IMR-90 (cell line): Measurements from ENCODE around the gene MUC6. TPM values are rescaled to one million over a fixed set of nuclear protein-coding genes. Genes with fewer than 3 reads are reported as not detected.

Experiments
- ATAC-seq: fragments of 200-7000 bp; cut with Tn5 transposase; 2 replicates; pipeline ENCODE4 v1.9.1; 2020; ENCODE audit warnings: low read depth, mild to moderate bottlenecking, moderate library complexity
- BruUV-seq: library from RNA; stranded (reverse); fragments of 400-500 nt; replicated peaks from 2 replicates; lab custom pipeline; 2021; lab: Mats Ljungman, UMichigan
- CTCF ChIA-PET: fragments of 300-600 bp; formaldehyde crosslinking; extraction: SDS; loops from one replicate; lab custom pipeline; 2021; ENCODE audit warnings: antibody characterized with exemption; lab: Yijun Ruan, JAX
- POLR2A ChIA-PET: fragments of 300-600 bp; sonication (Branson Sonifier 250); formaldehyde crosslinking; loops from one replicate; lab custom pipeline; 2022; ENCODE audit warnings: antibody characterized with exemption; ENCODE audit not compliant: unreplicated experiment; lab: Charles Lee
- DNase-seq: peaks from one replicate; pipeline ENCODE4 v3.0.0; 2013
- H2AFZ ChIP-seq: replicated peaks from 2 replicates; pipeline ENCODE3; 2013; ENCODE audit warnings: low read length, mild to moderate bottlenecking; ENCODE audit not compliant: poor library complexity
- H2AK5ac ChIP-seq: 2 replicates; pipeline ENCODE4 v1.6.1; 2013; ENCODE audit warnings: low read depth, low read length, inconsistent platforms
- H2AK9ac ChIP-seq: replicated peaks from 2 replicates; pipeline ENCODE3; 2013; ENCODE audit warnings: mild to moderate bottlenecking, low read depth, low read length, moderate library complexity; ENCODE audit not compliant: poor library complexity
- H2BK120ac ChIP-seq: 2 replicates; pipeline ENCODE4 v1.6.1; 2013; ENCODE audit warnings: low read depth, low read length, inconsistent platforms
- H2BK15ac ChIP-seq: 3 replicates; pipeline ENCODE4 v1.6.1; 2013; ENCODE audit warnings: low read depth, low read length, inconsistent platforms
- H2BK20ac ChIP-seq: 2 replicates; pipeline ENCODE4 v1.6.1; 2013; ENCODE audit warnings: low read depth, mild to moderate bottlenecking, inconsistent platforms, low read length, moderate library complexity
- H2BK5ac ChIP-seq: 2 replicates; pipeline ENCODE4 v1.6.1; 2013; ENCODE audit warnings: mild to moderate bottlenecking, low read depth, low read length, inconsistent platforms; ENCODE audit not compliant: poor library complexity, severe bottlenecking
- H3K14ac ChIP-seq: replicated peaks from 2 replicates; pipeline ENCODE4 v1.6.1; 2013; ENCODE audit warnings: low read depth, low read length, inconsistent platforms
- H3K18ac ChIP-seq: 2 replicates; pipeline ENCODE4 v1.6.1; 2013; ENCODE audit warnings: low read depth, low read length, control low read depth
- H3K23ac ChIP-seq: 2 replicates; pipeline ENCODE4 v1.6.1; 2013; ENCODE audit warnings: low read depth, low read length, inconsistent platforms
- H3K27ac ChIP-seq: 2 replicates; pipeline ENCODE4 v1.5.1; 2013; ENCODE audit warnings: mild to moderate bottlenecking, control low read depth, low read length; ENCODE audit not compliant: insufficient read depth
- H3K27me3 ChIP-seq: 2 replicates; pipeline ENCODE4 v1.6.1; 2013; ENCODE audit warnings: low read length; ENCODE audit not compliant: control insufficient read depth, insufficient read depth
- H3K36me3 ChIP-seq: 2 replicates; pipeline ENCODE4 v1.6.1; 2013; ENCODE audit warnings: low read length, mixed read lengths; ENCODE audit not compliant: control insufficient read depth, insufficient read depth
- H3K4ac ChIP-seq: 2 replicates; pipeline ENCODE4 v1.6.1; 2013; ENCODE audit warnings: low read depth, low read length, inconsistent platforms
- H3K4me1 ChIP-seq: 2 replicates; pipeline ENCODE4 v1.6.1; 2013; ENCODE audit warnings: low read length, mixed read lengths; ENCODE audit not compliant: control insufficient read depth, insufficient read depth
- H3K4me2 ChIP-seq: 2 replicates; pipeline ENCODE4 v1.6.1; 2013; ENCODE audit warnings: low read depth, mild to moderate bottlenecking, control low read depth, low read length, moderate library complexity
- H3K4me3 ChIP-seq: 2 replicates; pipeline ENCODE4 v1.5.1; 2013; ENCODE audit warnings: low read depth, mild to moderate bottlenecking, control low read depth, low read length, moderate library complexity; ENCODE audit not compliant: insufficient read depth
- H3K56ac ChIP-seq: 2 replicates; pipeline ENCODE4 v1.6.1; 2013; ENCODE audit warnings: low read length, inconsistent platforms; ENCODE audit not compliant: insufficient read depth; ENCODE audit errors: extremely low read depth
- H3K79me1 ChIP-seq, 2 experiments: 2 replicates each; pipeline ENCODE4 v1.6.1; 2013; ENCODE audit warnings: low read length in 2 of 2, inconsistent platforms in 1 of 2, low read depth in 1 of 2
- H3K9ac ChIP-seq: 2 replicates; pipeline ENCODE4 v1.6.1; 2013; ENCODE audit warnings: low read depth, low read length, control low read depth
- H3K9me1 ChIP-seq: 2 replicates; pipeline ENCODE4 v1.6.1; 2013; ENCODE audit warnings: low read length, inconsistent platforms; ENCODE audit not compliant: insufficient read depth
- H3K9me3 ChIP-seq: 2 replicates; pipeline ENCODE4 v1.6.1; 2013; ENCODE audit warnings: low read length; ENCODE audit not compliant: control insufficient read depth, insufficient read depth
- H4K20me1 ChIP-seq: 2 replicates; pipeline ENCODE4 v1.6.1; 2013; ENCODE audit warnings: low read length, inconsistent platforms; ENCODE audit not compliant: insufficient read depth
- H4K5ac ChIP-seq: 2 replicates; pipeline ENCODE4 v1.6.1; 2013; ENCODE audit warnings: mild to moderate bottlenecking, low read depth, low read length, control low read depth
- H4K8ac ChIP-seq, 2 experiments: 2 replicates each; pipeline ENCODE4 v1.6.1; 2013; ENCODE audit warnings: low read depth in 2 of 2, low read length in 2 of 2, control low read depth in 1 of 2, inconsistent platforms in 1 of 2
- H4K91ac ChIP-seq: 2 replicates; pipeline ENCODE4 v1.6.1; 2013; ENCODE audit warnings: low read depth, low read length, inconsistent platforms; ENCODE audit not compliant: insufficient read depth
- BHLHE40 ChIP-seq: fragments of 150-350 bp; IDR thresholded peaks from 2 replicates; pipeline ENCODE4 v1.6.1; 2016; ENCODE audit warnings: mild to moderate bottlenecking, low read depth, low read length
- CEBPB ChIP-seq: IDR thresholded peaks from 2 replicates; pipeline ENCODE4 v1.6.1; 2012; ENCODE audit warnings: low read depth, low read length, improper control_type of control experiment
- CHD1 ChIP-seq: IDR thresholded peaks from 2 replicates; pipeline ENCODE4 v1.6.1; 2012; ENCODE audit warnings: low read depth, low read length, improper control_type of control experiment
- ELK1 ChIP-seq: fragments of 150-350 bp; IDR thresholded peaks from 2 replicates; pipeline ENCODE4 v1.6.1; 2016; ENCODE audit warnings: low read depth, mild to moderate bottlenecking, low read length, moderate library complexity, borderline replicate concordance
- FOS ChIP-seq: fragments of 150-350 bp; IDR thresholded peaks from 2 replicates; pipeline ENCODE4 v1.6.1; 2016; ENCODE audit warnings: low read depth, low read length
- MAFK ChIP-seq: IDR thresholded peaks from 2 replicates; pipeline ENCODE4 v1.6.1; 2012; ENCODE audit warnings: low read depth, low read length, improper control_type of control experiment
- MAZ ChIP-seq: IDR thresholded peaks from 2 replicates; pipeline ENCODE4 v1.6.1; 2012; ENCODE audit warnings: low read depth, mild to moderate bottlenecking, low read length, improper control_type of control experiment, moderate library complexity, borderline replicate concordance
- MXI1 ChIP-seq: IDR thresholded peaks from 2 replicates; pipeline ENCODE4 v1.6.1; 2012; ENCODE audit warnings: low read depth, mild to moderate bottlenecking, low read length, moderate library complexity, borderline replicate concordance
- NFE2L2 ChIP-seq: fragments of 150-350 bp; IDR thresholded peaks from 2 replicates; pipeline ENCODE4 v1.6.1; 2016; ENCODE audit warnings: low read depth, mild to moderate bottlenecking, low read length
- POLR2A ChIP-seq: IDR thresholded peaks from 2 replicates; pipeline ENCODE4 v1.6.1; 2012; ENCODE audit warnings: mild to moderate bottlenecking, low read depth, low read length
- RAD21 ChIP-seq: IDR thresholded peaks from 2 replicates; pipeline ENCODE4 v1.6.1; 2012; ENCODE audit warnings: low read length, improper control_type of control experiment
- RCOR1 ChIP-seq: IDR thresholded peaks from 2 replicates; pipeline ENCODE4 v1.6.1; 2012; ENCODE audit warnings: mild to moderate bottlenecking, low read length, improper control_type of control experiment; ENCODE audit not compliant: insufficient replicate concordance
- RFX5 ChIP-seq: IDR thresholded peaks from 2 replicates; pipeline ENCODE4 v1.8.0; 2012; ENCODE audit warnings: low read depth, mild to moderate bottlenecking, low read length, moderate library complexity
- SMC3 ChIP-seq: fragments of 150-350 bp; IDR thresholded peaks from 2 replicates; pipeline ENCODE4 v1.6.1; 2016; ENCODE audit warnings: low read depth, mild to moderate bottlenecking, antibody characterized with exemption, low read length, moderate library complexity
- USF2 ChIP-seq: fragments of 150-350 bp; IDR thresholded peaks from 2 replicates; pipeline ENCODE4 v1.6.1; 2017; ENCODE audit warnings: mild to moderate bottlenecking, antibody characterized with exemption, low read length, low read depth
- WGBS, 2 experiments: methylation state at CpG; one replicate each; pipeline versions ENCODE4 v1.1.5 to v1.1.7; 2013; ENCODE audit warnings: missing lambda C conversion rate in 2 of 2; ENCODE audit not compliant: insufficient read length in 1 of 2; ENCODE audit errors: extremely low coverage in 2 of 2; 5-methylcytosine and 5-hydroxymethylcytosine counted together
- dilution Hi-C: fragments of 300-500 bp; cut with HindIII; formaldehyde crosslinking; loops from one replicate; pipeline ENCODE4 v1.14.3; 2018; ENCODE audit warnings: low sequenced_read_pairs; ENCODE audit not compliant: unreplicated experiment
- in situ Hi-C: fragments of 300-500 bp; cut with MboI; formaldehyde crosslinking; loops from 3 replicates; pipeline ENCODE4 v1.14.3; 2019; ENCODE audit warnings: low sequenced_read_pairs, inconsistent platforms, mixed read lengths
- intact Hi-C: fragments of 100-400 bp; cut with micrococcal nuclease; formaldehyde crosslinking; loops from 2 replicates; pipeline ENCODE4 v1.10.0; 2022
- polyA plus RNA-seq, 3 experiments: library from polyadenylated mRNA; depleted of rRNA; stranded (reverse); fragments of >200 nt; gene quantifications; 2 replicates each; pipeline ENCODE4 v1.2.3, GENCODE V29; 2012; ENCODE audit warnings: low replicate concordance in 1 of 3
- total RNA-seq: library from RNA; depleted of rRNA; stranded (reverse); fragments of >200 nt; gene quantifications from 2 replicates; pipeline ENCODE4 v1.2.3, GENCODE V29; 2012
- TF ChIP-seq, protein P1 (sequence below): conservative IDR thresholded peaks from 2 replicates; pipeline ENCODE4 v1.5.1; 2012; ENCODE audit warnings: mild to moderate bottlenecking, low read depth, low read length, improper control_type of control experiment

MUC6 gene
- total and polyA plus RNA-seq, 2 of the 4 experiments (the other 2 are of a cell fraction), result not detected

- BruUV-seq, result no TSS peak
- Histone ChIP-seq H2BK20ac (no peak overlapping the region), H3K23ac (no peak overlapping the region), H4K5ac (no peak overlapping the region), H3K9ac (no peak overlapping the region), H2AK9ac (no peak overlapping the region), H3K27ac (no peak overlapping the region), H2BK120ac (no peak overlapping the region), H2BK5ac (no peak overlapping the region), H3K4me3 (no peak overlapping the region), H3K4me1 (no peaks in the 10 kb centered on the region; the same call in 1 of the 2 replicates), H4K8ac (no peak overlapping the region), H3K9me1 (no peaks in the 10 kb centered on the region), H3K27me3 (peaks cover 26% of the 10 kb centered on the region), H4K91ac (no peak overlapping the region), H3K9me3 (no peaks in the 10 kb centered on the region), H2BK15ac (no peak overlapping the region), H3K56ac (no peak overlapping the region), H3K18ac (no peak overlapping the region), H4K20me1 (no peaks in the 10 kb centered on the region), H3K4me2 (no peak overlapping the region), H3K79me1 (no peaks in the 10 kb centered on the region), H2AK5ac (no peak overlapping the region), H3K36me3 (no peaks in the 10 kb centered on the region), H2AFZ (no peak overlapping the region), H3K4ac (no peak overlapping the region), H3K14ac (no peak overlapping the region)
- ChIA-PET CTCF (no interaction called here), POLR2A (no interaction called here)
- in situ Hi-C loops (no loop called here), intact Hi-C loops (no loop called here), dilution Hi-C loops (no loop called here)
- DNase-seq (no peak), ATAC-seq (no peak)
- TF ChIP-seq MXI1 (no peak), SMC3 (no peak), CHD1 (no peak), FOS (no peak), BHLHE40 (no peak), RAD21 (no peak), NFE2L2 (no peak), USF2 (no peak), RFX5 (no peak), POLR2A (no peak), ELK1 (no peak), MAZ (no peak), CEBPB (no peak), RCOR1 (no peak), MAFK (no peak)
- TF ChIP-seq, protein P1, sequence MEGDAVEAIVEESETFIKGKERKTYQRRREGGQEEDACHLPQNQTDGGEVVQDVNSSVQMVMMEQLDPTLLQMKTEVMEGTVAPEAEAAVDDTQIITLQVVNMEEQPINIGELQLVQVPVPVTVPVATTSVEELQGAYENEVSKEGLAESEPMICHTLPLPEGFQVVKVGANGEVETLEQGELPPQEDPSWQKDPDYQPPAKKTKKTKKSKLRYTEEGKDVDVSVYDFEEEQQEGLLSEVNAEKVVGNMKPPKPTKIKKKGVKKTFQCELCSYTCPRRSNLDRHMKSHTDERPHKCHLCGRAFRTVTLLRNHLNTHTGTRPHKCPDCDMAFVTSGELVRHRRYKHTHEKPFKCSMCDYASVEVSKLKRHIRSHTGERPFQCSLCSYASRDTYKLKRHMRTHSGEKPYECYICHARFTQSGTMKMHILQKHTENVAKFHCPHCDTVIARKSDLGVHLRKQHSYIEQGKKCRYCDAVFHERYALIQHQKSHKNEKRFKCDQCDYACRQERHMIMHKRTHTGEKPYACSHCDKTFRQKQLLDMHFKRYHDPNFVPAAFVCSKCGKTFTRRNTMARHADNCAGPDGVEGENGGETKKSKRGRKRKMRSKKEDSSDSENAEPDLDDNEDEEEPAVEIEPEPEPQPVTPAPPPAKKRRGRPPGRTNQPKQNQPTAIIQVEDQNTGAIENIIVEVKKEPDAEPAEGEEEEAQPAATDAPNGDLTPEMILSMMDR, result no peak
- no CpG with 5 or more reads among the region's 6 CpGs for WGBS, 2 experiments
Observed at GRCh38 chr11:1049071-1049405, 12.5 kb upstream of the MUC6 start.
